ENCODE results near the gene HMGN1.

DNA sequence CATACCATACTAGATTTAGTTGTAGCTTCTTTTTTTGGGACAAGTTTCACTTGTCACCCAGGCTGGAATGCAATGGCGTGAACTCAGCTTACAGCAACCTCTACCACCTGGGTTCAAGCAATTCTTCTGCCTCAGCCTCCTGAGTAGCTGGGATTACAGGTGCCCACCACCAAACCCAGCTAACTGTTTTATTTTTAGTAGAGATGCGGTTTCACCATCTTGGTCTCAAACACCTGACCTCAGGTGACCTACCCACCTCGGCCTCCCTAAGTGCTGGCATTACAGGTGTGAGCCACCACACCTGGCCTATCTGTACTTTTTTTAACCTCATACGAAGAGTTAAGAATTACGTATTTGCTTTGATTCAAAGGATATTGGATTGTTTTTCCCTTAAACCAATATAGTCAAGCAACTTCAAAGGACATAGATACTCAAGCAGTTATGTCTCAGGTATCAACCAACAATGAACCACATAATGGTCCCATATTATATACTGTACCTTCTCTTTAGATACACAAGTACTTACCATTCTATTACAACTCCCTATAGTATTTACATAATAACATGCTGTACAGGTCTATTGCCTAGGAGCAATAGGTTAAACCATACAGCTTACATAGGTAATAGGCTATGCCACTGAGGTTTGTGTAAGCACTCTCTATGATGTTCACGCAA is 7.5 kb downstream of the HMGN1 start:
- no peak for TF ChIP-seq CTCF (IDR thresholded peaks at IDR 0.05; ENCODE audit: low read depth, low read length)
- TF ChIP-seq POLR2A (IDR thresholded peaks at IDR 0.05; ENCODE audit: extremely low read depth, insufficient read length): no peak
